OCI-LY1 (cell line): ENCODE measurements around the gene PTPRR.

Experiments
- H2AFZ ChIP-seq: fragments of 200-600 bp; sonication (generic), shearing (Covaris generic); 2 replicates; pipeline ENCODE4 v1.6.0; 2014; ENCODE audit warnings: antibody characterized with exemption, mild to moderate bottlenecking, low read length
- H3F3A ChIP-seq: fragments of 200-600 bp; sonication (generic), shearing (Covaris generic); 2 replicates; pipeline ENCODE4 v1.6.0; 2014; ENCODE audit warnings: mild to moderate bottlenecking, antibody characterized with exemption, low read length, moderate library complexity; ENCODE audit not compliant: insufficient read depth
- H3K27ac ChIP-seq: fragments of 200-600 bp; sonication (generic); 2 replicates; pipeline ENCODE4 v1.5.1; 2014; ENCODE audit warnings: low read length, mixed run types, mild to moderate bottlenecking, low read depth; ENCODE audit not compliant: poor library complexity, severe bottlenecking
- H3K27me3 ChIP-seq: fragments of 200-600 bp; sonication (generic); 2 replicates; pipeline ENCODE4 v1.6.0; 2014; ENCODE audit warnings: antibody characterized with exemption, mild to moderate bottlenecking, low read length, moderate library complexity; ENCODE audit not compliant: insufficient read depth
- H3K36me3 ChIP-seq: fragments of 200-600 bp; sonication (generic); 2 replicates; pipeline ENCODE4 v1.6.1; 2014; ENCODE audit warnings: mild to moderate bottlenecking, antibody characterized with exemption, low read length, moderate library complexity, mixed read lengths; ENCODE audit not compliant: insufficient read depth
- H3K4me1 ChIP-seq: fragments of 200-600 bp; sonication (generic); 2 replicates; pipeline ENCODE4 v1.5.1; 2014; ENCODE audit warnings: mild to moderate bottlenecking, low read length, moderate library complexity; ENCODE audit not compliant: insufficient read depth, severe bottlenecking
- H3K4me2 ChIP-seq: fragments of 200-600 bp; sonication (generic), shearing (Covaris generic); 2 replicates; pipeline ENCODE4 v1.6.1; 2014; ENCODE audit warnings: low read length
- H3K4me3 ChIP-seq: fragments of 200-600 bp; sonication (generic); 2 replicates; pipeline ENCODE4 v1.5.1; 2014; ENCODE audit warnings: low read length, low read depth, mild to moderate bottlenecking, mixed read lengths; ENCODE audit not compliant: poor library complexity, severe bottlenecking
- H3K79me2 ChIP-seq: fragments of 200-600 bp; shearing (Covaris generic); 2 replicates; pipeline ENCODE4 v1.6.1; 2016; ENCODE audit warnings: mixed run types, low read length, mixed read lengths; ENCODE audit not compliant: insufficient read depth
- H3K9ac ChIP-seq: fragments of 200-600 bp; sonication (generic), shearing (Covaris generic); 2 replicates; pipeline ENCODE4 v1.6.1; 2014; ENCODE audit warnings: mild to moderate bottlenecking, low read length, mixed read lengths
- H3K9me2 ChIP-seq: fragments of 200-600 bp; sonication (generic), shearing (Covaris generic); 2 replicates; pipeline ENCODE4 v1.6.1; 2014; ENCODE audit warnings: low read depth, mild to moderate bottlenecking, low read length, mixed read lengths
- H3K9me3 ChIP-seq: fragments of 200-600 bp; shearing (Covaris generic); 2 replicates; pipeline ENCODE4 v1.6.1; 2014; ENCODE audit warnings: low read length, mixed read lengths
- H4K20me1 ChIP-seq: fragments of 200-600 bp; sonication (generic), shearing (Covaris generic); 2 replicates; pipeline ENCODE4 v1.6.0; 2016; ENCODE audit warnings: mild to moderate bottlenecking, low read length; ENCODE audit not compliant: insufficient read depth
- CTCF ChIP-seq: fragments of 200-600 bp; sonication (generic), shearing (Covaris generic); IDR thresholded peaks from 2 replicates; pipeline ENCODE4 v1.5.1; 2017; ENCODE audit warnings: mild to moderate bottlenecking, antibody characterized with exemption, low read length, moderate library complexity, mixed read lengths
- EZH2 ChIP-seq: fragments of 200-600 bp; sonication (generic), shearing (Covaris generic); IDR thresholded peaks from 2 replicates; pipeline ENCODE4 v1.8.0; 2017; ENCODE audit warnings: borderline replicate concordance, mixed run types, mild to moderate bottlenecking, antibody characterized with exemption, low read length, moderate library complexity, mixed read lengths

The PTPRR gene

GRCh38 chr12:70784042-70784668 is 136.4 kb downstream of the PTPRR start:
- no peaks in the 10 kb centered on the region for H3K9me3 ChIP-seq
- H3F3A ChIP-seq = no peaks in the 10 kb centered on the region
- no peak overlapping the region for H3K4me2 ChIP-seq
- H4K20me1 ChIP-seq = no peaks in the 10 kb centered on the region
- no peak overlapping the region for H2AFZ ChIP-seq
- no peak overlapping the region for H3K4me3 ChIP-seq
- no peaks in the 10 kb centered on the region for H3K79me2 ChIP-seq
- no peak for TF ChIP-seq EZH2
- TF ChIP-seq CTCF = no peak
- no peaks in the 10 kb centered on the region for H3K27me3 ChIP-seq
- no peaks in the 10 kb centered on the region for H3K9me2 ChIP-seq
- no peaks in the 10 kb centered on the region for H3K4me1 ChIP-seq
- H3K9ac ChIP-seq = no peak overlapping the region
- no peaks in the 10 kb centered on the region for H3K36me3 ChIP-seq
- H3K27ac ChIP-seq = no peak overlapping the region

GRCh38 chr12:70783455-70783854 is 137.1 kb downstream of the PTPRR start:
- Histone ChIP-seq H2AFZ (no peak overlapping the region), H3K79me2 (no peaks in the 10 kb centered on the region), H3K9ac (no peak overlapping the region), H4K20me1 (no peaks in the 10 kb centered on the region), H3K27ac (no peak overlapping the region), H3K9me2 (no peaks in the 10 kb centered on the region), H3K4me3 (no peak overlapping the region), H3K27me3 (no peaks in the 10 kb centered on the region), H3K4me2 (no peak overlapping the region), H3K36me3 (no peaks in the 10 kb centered on the region), H3K4me1 (no peaks in the 10 kb centered on the region), H3F3A (no peaks in the 10 kb centered on the region), H3K9me3 (no peaks in the 10 kb centered on the region)
- TF ChIP-seq EZH2 (no peak), CTCF (no peak)

GRCh38 chr12:70779250-70779649 is 141.3 kb downstream of the PTPRR start:
- no peak overlapping the region for H2AFZ ChIP-seq
- H3K4me3 ChIP-seq = no peak overlapping the region
- H3K9me2 ChIP-seq = no peaks in the 10 kb centered on the region
- H3K36me3 ChIP-seq = no peaks in the 10 kb centered on the region
- H3K27me3 ChIP-seq = no peaks in the 10 kb centered on the region
- H3K79me2 ChIP-seq = no peaks in the 10 kb centered on the region
- no peaks in the 10 kb centered on the region for H3K9me3 ChIP-seq
- no peaks in the 10 kb centered on the region for H4K20me1 ChIP-seq
- H3F3A ChIP-seq = no peaks in the 10 kb centered on the region
- no peaks in the 10 kb centered on the region for H3K4me1 ChIP-seq
- H3K9ac ChIP-seq = no peak overlapping the region
- TF ChIP-seq CTCF (no peak), EZH2 (no peak)
- H3K4me2 ChIP-seq = no peak overlapping the region
- no peak overlapping the region for H3K27ac ChIP-seq
